22Rv1 (cell line): ENCODE measurements around the gene PIPOX.

Experiments
- ZFX ChIP-seq: fragments of 450-650 bp; IDR thresholded peaks from 2 replicates; pipeline ENCODE4 v1.6.1; 2017; ENCODE audit warnings: antibody characterized with exemption, borderline replicate concordance
- TF ChIP-seq, protein P1 (sequence below): fragments of 450-650 bp; IDR thresholded peaks from 2 replicates; pipeline ENCODE4 v1.5.1; 2017; ENCODE audit warnings: mild to moderate bottlenecking

DNA sequence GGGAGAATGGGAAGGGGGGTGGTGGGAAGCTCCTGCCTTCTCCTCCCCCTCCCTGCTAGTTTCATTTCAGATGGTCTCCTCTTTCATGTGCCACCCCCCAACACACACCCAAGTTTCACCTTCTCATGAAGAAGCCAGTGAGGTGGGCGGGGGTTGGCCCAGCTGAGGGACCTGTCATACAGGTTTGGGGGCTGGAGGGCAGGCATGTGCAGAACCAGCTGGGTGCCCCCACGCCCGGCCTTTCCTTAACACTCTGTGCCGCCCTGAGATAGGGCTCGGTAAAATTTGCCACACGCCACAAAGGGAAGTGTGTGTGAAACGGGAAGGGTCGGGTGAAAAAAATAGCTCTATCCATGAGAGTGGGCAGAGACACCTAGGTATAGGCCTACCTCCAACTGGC is 57.4 kb downstream of the PIPOX start:
- TF ChIP-seq, protein P1, sequence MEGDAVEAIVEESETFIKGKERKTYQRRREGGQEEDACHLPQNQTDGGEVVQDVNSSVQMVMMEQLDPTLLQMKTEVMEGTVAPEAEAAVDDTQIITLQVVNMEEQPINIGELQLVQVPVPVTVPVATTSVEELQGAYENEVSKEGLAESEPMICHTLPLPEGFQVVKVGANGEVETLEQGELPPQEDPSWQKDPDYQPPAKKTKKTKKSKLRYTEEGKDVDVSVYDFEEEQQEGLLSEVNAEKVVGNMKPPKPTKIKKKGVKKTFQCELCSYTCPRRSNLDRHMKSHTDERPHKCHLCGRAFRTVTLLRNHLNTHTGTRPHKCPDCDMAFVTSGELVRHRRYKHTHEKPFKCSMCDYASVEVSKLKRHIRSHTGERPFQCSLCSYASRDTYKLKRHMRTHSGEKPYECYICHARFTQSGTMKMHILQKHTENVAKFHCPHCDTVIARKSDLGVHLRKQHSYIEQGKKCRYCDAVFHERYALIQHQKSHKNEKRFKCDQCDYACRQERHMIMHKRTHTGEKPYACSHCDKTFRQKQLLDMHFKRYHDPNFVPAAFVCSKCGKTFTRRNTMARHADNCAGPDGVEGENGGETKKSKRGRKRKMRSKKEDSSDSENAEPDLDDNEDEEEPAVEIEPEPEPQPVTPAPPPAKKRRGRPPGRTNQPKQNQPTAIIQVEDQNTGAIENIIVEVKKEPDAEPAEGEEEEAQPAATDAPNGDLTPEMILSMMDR, result no peak
- no peak for TF ChIP-seq ZFX
